Right cardiac atrium (tissue), 5 donors: ENCODE results near the gene SLC15A1. TPM values are rescaled to one million over a fixed set of nuclear protein-coding genes. Genes with fewer than 3 reads are reported as not detected.

Experiments
- ATAC-seq, 2 donors: fragments of 200-7000 bp; cut with Tn5 transposase; one replicate each; pipeline versions ENCODE4 v1.8.0 to v1.9.1; 2020; ENCODE audit warnings: moderate library complexity in 2 of 2, mild to moderate bottlenecking in 1 of 2
- DNase-seq, 3 donors: peaks; one replicate each; pipeline ENCODE4 v3.0.0-alpha.2; 2020
- H3K27ac ChIP-seq: one replicate; pipeline ENCODE4 v1.5.1; 2013; ENCODE audit warnings: mild to moderate bottlenecking, low read length, control low read depth, moderate library complexity
- H3K27me3 ChIP-seq: one replicate; pipeline ENCODE4 v1.6.1; 2013; ENCODE audit not compliant: control insufficient read depth, insufficient read depth
- H3K4me1 ChIP-seq: one replicate; pipeline ENCODE4 v1.6.1; 2013; ENCODE audit warnings: low read length; ENCODE audit not compliant: control insufficient read depth, insufficient read depth
- H3K4me3 ChIP-seq: one replicate; pipeline ENCODE4 v1.5.1; 2013; ENCODE audit warnings: low read length, control low read depth
- H3K9me3 ChIP-seq: one replicate; pipeline ENCODE4 v1.6.1; 2013; ENCODE audit warnings: low read length; ENCODE audit not compliant: control insufficient read depth
- WGBS: extraction: QIAGEN DNeasy Blood & Tissue Kit; methylation state at CpG from one replicate; pipeline ENCODE4 v1.1.7; 2013; 5-methylcytosine and 5-hydroxymethylcytosine counted together
- intact Hi-C, 4 donors: fragments of 100-400 bp; cut with DNase I; formaldehyde crosslinking; loops; one replicate each; pipeline versions ENCODE4 v1.11.0 to v1.14.0; 2022 to 2023
- polyA plus RNA-seq: library from polyadenylated mRNA; stranded (reverse); fragments of 200-250 nt; gene quantifications from one replicate; pipeline ENCODE4 v1.2.3, GENCODE V29; 2013
- total RNA-seq, 4 donors: library from RNA; stranded (reverse); fragmentation: NEBNext Ultra II Directional; extraction: Animal tissue kit (Norgen Biotek cat#: 25700); gene quantifications; one replicate each; pipeline ENCODE4 v1.2.1, GENCODE V29; 2021
- donor health status: healthy with polysubstance abuse.
- donor health status: DM: no; HTN: yes; CAD: no.
- donor health status: DM: no; HTN: no; CAD: no.
- donor health status: DM: no; HTN: yes; CAD: no; lungs with severe emphysema.
- donor health status: DM: yes; HTN: yes; CAD: no.

SLC15A1 gene
- total and polyA plus RNA-seq, 5 donors: 0.11 TPM; not detected in 4

DNA sequence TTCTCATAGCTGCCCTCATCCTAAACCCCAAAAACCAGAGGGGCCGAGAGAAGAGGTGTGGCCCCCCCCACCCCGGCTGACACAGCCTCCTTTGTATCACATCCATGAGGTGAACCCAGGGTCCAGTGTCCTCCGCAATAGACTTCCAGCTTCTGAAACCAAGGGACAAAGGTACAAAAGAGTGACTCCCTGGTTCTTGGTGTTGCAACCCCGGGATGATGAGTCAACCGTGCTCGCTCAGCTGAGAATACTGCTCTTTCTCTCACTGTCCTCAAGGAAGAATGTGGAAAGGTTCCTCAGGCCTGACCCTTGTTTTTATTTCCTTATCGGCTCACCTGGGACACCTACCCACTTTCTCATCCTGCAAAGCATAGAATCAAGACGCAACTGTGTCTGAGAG lies 5.5 kb downstream of the SLC15A1 start:
- DNase-seq (no peak), ATAC-seq (no peak)
- H3K4me1 ChIP-seq: no peaks in the 10 kb centered on the region
- no peak overlapping the region for H3K27ac ChIP-seq
- H3K9me3 ChIP-seq: no peaks in the 10 kb centered on the region
- H3K4me3 ChIP-seq: no peak overlapping the region
- intact Hi-C loops: no loop called here
- H3K27me3 ChIP-seq: no peaks in the 10 kb centered on the region
- 94% methylated on average over 8 of the region's 8 CpGs for WGBS

DNA sequence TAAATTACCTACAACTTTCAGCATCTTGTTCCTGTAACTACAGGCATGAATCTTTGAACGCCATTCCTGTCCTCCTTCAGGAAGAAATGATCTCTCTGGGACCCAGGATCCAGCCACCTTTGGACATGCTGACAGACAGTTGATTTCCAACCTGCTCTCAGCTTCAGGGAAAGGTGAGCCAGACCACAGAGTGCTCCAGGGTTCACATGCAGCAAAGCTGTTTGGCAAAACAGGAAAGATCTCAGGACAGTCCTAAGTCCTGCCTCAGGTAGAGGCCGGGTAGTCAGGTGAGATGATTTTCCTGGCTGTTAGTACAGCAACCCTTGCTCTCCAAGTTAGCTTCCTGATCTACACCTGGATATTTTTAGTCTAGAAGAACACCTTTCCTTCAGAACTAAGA lies 9.1 kb downstream of the SLC15A1 start:
- intact Hi-C loops: no loop called here
- WGBS: 84% methylated on average over 2 of the region's 2 CpGs
- H3K4me3 ChIP-seq: no peak overlapping the region

DNA sequence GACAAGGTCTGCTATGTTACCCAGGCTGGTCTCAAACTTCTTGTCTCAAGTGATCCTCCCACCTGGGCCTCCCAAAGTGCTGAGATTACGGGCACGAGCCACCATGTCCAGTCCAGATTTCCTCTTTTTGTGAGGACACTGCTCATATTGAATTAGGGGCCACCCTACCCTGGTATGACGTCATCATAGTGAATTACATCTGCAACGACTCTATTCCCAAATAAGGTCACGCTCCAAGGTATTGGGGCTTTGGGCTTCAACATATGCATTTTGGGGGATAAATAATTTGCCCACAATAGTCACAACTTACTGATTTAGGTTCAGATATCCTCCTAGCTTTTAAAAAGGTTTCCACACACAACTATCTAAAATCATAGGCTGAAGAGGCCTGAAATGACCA lies 9.5 kb downstream of the SLC15A1 start:
- Histone ChIP-seq H3K27me3 (no peaks in the 10 kb centered on the region), H3K4me3 (no peak overlapping the region), H3K9me3 (no peaks in the 10 kb centered on the region), H3K27ac (no peak overlapping the region), H3K4me1 (no peaks in the 10 kb centered on the region)
- WGBS: 89% methylated on average over 5 of the region's 5 CpGs
- DNase-seq: no peak
- intact Hi-C loops: no loop called here
- no peak for ATAC-seq

More for the DNA sequence above, 9.1 kb downstream of the SLC15A1 start:
- H3K27ac ChIP-seq: no peak overlapping the region
- no peaks in the 10 kb centered on the region for H3K27me3 ChIP-seq
- no peak for DNase-seq
- H3K4me1 ChIP-seq: no peaks in the 10 kb centered on the region
- no peak for ATAC-seq
- no peaks in the 10 kb centered on the region for H3K9me3 ChIP-seq

DNA sequence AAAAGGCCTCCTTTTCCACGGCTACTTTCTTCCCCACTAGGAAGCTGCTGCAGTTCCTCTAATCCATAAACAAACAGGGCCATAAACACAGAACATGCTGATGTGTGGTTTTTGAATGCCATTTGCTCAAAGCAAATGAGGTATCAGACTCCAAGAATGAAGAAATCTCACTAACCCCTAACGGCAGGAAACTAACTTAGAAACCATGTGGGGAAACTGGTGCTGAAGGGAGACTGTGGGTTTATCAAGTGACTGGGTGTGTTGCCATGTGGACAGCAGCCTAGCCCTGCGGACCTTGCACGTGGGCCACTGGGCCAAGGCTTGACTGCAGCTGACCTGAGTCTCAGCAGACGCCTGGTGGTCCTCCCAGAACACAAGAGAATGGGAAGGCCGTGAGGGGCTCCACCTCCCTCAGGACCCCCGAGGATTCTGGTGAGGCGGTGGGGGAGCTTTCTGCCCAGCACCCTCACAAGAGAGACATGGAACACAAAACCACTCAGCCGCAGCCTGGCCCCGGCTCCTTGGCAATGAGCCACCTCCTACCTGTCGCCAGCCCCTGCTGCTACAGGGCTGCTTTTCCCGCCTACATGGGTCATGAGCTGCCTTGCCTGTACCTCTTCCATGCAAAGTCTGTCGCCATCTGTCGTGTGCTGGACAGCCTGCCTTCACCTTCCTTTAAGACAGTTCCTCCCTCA lies 10.6 kb downstream of the SLC15A1 start:
- intact Hi-C loops: no loop called here
- ATAC-seq: no peak
- Histone ChIP-seq H3K27me3 (no peaks in the 10 kb centered on the region), H3K27ac (no peak overlapping the region), H3K9me3 (no peaks in the 10 kb centered on the region), H3K4me1 (no peaks in the 10 kb centered on the region), H3K4me3 (no peak overlapping the region)
- DNase-seq: no peak
- WGBS: 74% methylated on average over 14 of the region's 14 CpGs

DNA sequence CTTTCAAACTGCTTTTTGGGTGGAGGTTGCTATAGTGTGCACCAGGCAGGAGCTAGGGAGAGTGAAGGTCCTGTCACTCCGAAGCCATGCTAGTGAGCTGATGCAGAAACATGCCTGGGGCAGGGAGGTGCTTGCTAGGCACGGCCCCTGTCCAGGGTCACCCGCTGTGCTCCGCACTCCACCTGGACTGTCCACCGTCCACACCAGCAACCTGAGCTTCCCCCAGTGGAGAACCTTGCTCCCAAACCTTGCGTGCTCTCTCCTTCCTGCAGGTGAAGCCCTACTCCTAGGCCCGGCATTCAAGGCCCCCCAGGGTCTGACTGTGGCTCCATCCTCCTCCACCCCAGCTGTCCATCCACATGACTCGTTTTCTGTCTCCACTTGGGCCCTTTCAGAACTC lies 12.3 kb downstream of the SLC15A1 start:
- no peak overlapping the region for H3K27ac ChIP-seq
- WGBS: 93% methylated on average over 8 of the region's 8 CpGs
- DNase-seq (no peak), ATAC-seq (no peak)
- H3K27me3 ChIP-seq: no peaks in the 10 kb centered on the region
- intact Hi-C loops: no loop called here
- H3K9me3 ChIP-seq: no peaks in the 10 kb centered on the region
- no peak overlapping the region for H3K4me3 ChIP-seq
- no peaks in the 10 kb centered on the region for H3K4me1 ChIP-seq

DNA sequence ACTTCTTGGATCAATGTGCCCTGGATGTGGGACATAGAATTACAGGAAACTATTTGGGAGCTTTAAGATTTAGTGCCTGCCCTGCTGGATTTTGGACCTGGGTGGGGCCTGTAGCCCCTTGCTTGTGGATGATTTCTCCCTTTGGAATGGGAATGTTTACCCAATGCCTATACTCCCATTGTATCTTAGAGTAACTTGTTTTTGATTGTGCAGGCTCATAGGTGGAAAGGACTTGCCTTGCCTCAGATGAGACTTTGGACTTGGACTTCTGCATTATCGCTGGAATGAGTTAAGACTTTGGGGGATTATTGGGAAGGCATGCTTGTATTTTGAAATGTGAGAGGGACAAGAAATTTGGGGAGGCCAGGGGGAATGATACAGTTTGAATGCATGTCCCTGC lies 13.5 kb downstream of the SLC15A1 start:
- Histone ChIP-seq H3K27ac (no peak overlapping the region), H3K4me1 (no peaks in the 10 kb centered on the region), H3K9me3 (no peaks in the 10 kb centered on the region), H3K4me3 (no peak overlapping the region), H3K27me3 (no peaks in the 10 kb centered on the region)
- 98% methylated on average over 1 of the region's 1 CpG for WGBS
- ATAC-seq (no peak), DNase-seq (no peak)
- intact Hi-C loops: no loop called here

DNA sequence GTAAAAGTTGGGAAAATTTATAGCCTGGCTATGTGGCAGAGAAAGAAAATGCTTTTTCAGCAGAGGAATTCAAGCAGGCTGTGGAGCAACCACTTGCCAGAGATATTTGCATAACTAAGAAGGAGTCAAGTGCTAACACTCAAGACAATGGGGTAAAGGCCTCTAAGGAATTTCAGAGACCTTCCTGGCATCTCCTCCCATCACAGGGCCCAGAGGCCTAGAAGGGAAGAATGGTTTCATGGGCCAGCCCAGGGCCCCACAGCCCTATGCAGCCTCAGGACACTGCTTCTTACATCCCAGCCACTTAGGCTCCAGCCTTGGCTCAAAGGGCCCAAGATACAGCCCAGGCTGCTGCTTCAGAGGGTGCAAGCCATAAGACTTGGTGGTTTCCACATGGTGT lies 14.3 kb downstream of the SLC15A1 start:
- H3K27ac ChIP-seq: no peak overlapping the region
- H3K9me3 ChIP-seq: no peaks in the 10 kb centered on the region
- no peaks in the 10 kb centered on the region for H3K27me3 ChIP-seq
- intact Hi-C loops: no loop called here
- no peak for DNase-seq
- no peak overlapping the region for H3K4me3 ChIP-seq
- no peaks in the 10 kb centered on the region for H3K4me1 ChIP-seq
- ATAC-seq: no peak

DNA sequence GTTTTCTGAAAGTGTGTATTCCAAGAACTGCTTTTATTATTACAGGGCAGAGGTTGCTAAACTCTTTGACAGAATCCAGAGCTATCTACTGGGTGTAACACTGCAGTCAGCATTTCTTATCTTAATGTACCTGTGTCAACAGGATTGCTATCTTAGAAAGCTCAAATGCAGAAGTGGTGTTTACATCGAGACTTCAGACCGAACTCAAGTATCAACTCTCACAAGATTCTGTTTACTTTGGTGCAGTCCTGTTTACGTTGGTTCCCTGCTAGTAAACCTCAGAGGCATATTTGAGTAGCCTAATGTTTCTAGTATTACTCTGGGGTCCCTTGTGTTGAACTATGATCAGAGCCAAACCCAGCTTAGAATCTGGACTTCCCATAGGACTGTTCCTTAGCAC lies 20.5 kb downstream of the SLC15A1 start:
- Histone ChIP-seq H3K27me3 (no peaks in the 10 kb centered on the region), H3K27ac (no peak overlapping the region), H3K4me1 (no peaks in the 10 kb centered on the region), H3K9me3 (no peaks in the 10 kb centered on the region), H3K4me3 (no peak overlapping the region)
- ATAC-seq (no peak), DNase-seq (no peak)
- intact Hi-C loops: no loop called here
- WGBS: 45% methylated on average over 3 of the region's 3 CpGs

DNA sequence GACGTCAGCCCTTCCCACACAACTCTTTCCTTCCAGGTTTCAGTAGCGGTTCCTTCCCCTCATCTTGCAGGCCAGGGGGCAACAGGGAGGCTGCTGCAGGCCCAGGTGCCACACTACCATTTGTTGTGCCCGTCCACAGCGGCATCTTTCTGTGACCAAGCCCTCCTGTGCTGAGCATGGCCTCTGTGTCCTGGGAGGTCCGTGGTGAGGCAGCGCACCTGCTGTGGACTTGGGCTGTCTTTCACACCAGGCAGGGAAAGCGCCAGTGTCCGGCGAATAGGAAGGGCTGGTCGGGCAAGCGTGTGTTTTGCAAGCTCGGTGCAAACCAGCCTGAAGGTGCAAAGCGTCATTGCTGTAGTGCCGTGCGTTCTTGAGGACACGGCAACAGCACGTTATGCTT lies 21.4 kb downstream of the SLC15A1 start:
- ATAC-seq: no peak

DNA sequence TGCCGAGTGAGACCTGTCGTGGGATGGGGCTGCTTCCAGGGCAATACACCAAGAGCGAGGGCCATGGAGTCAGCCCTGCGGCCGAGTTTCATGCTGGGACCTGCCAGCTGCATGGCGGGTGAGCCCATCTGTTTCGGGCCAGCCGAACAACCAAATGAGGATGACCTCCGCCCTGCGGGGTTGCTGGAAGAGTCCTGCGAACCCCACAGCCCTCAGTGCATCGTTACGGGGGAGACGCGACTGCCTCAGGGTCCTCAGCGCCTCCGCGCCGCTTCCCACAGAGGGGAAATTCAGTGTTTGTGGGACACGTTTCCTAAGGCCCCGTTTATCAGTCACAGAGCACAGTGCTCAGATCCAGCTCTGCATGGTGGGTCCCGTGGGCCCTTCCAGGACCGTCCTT lies 22.0 kb downstream of the SLC15A1 start:
- DNase-seq: no peak
- no peak for ATAC-seq
- H3K4me1 ChIP-seq: no peaks in the 10 kb centered on the region
- no peaks in the 10 kb centered on the region for H3K27me3 ChIP-seq
- WGBS: 92% methylated on average over 23 of the region's 23 CpGs
- no peak overlapping the region for H3K27ac ChIP-seq
- H3K4me3 ChIP-seq: no peak overlapping the region
- no peaks in the 10 kb centered on the region for H3K9me3 ChIP-seq
- intact Hi-C loops: no loop called here

More for the DNA sequence above, 21.4 kb downstream of the SLC15A1 start:
- 91% methylated on average over 17 of the region's 17 CpGs for WGBS
- DNase-seq: no peak
- Histone ChIP-seq H3K4me3 (no peak overlapping the region), H3K4me1 (no peaks in the 10 kb centered on the region), H3K27ac (no peak overlapping the region), H3K27me3 (no peaks in the 10 kb centered on the region), H3K9me3 (no peaks in the 10 kb centered on the region)
- intact Hi-C loops: no loop called here

DNA sequence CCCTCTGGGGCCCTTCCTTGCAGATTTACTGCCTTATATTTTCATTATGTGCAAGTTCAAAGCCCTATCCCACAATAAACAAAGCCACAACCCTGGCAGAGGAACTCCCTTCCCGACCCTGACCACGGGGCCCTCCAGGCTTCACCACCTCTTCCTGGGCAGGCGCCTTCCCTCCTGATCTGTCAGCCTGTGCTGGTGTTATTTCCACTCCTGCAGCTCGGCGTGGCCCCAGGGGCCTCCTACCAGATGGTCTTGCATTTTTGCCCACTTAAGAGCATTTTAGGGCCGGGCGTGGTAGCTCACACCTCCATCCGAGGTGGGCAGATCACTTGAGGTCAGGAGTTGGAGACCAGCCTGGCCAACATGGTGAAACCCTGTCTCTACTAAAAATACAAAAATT lies 22.8 kb downstream of the SLC15A1 start:
- WGBS: 71% methylated on average over 8 of the region's 8 CpGs
- no peaks in the 10 kb centered on the region for H3K4me1 ChIP-seq
- H3K9me3 ChIP-seq: no peaks in the 10 kb centered on the region
- intact Hi-C loops: no loop called here
- no peak overlapping the region for H3K4me3 ChIP-seq
- H3K27ac ChIP-seq: no peak overlapping the region
- H3K27me3 ChIP-seq: no peaks in the 10 kb centered on the region
- DNase-seq: no peak
- ATAC-seq: no peak

DNA sequence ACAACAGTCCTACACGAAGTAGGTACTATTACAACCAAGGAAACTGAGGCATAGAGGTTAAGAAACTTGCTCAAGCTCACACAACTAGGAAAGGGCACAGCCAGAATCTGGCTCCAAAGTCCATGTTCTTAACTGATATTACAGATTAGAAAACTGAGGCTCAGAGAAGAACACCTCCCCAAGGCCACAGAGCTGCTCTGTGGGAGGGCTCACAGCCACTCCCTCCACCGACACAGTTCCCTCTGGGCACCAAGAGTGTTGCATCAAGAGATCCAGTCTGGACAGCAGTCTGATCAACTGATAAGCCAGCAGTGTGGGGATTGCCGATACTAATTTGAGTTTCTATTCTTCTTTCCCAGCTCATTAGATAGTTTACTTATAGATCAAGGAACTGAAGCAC lies 29.5 kb downstream of the SLC15A1 start:
- Histone ChIP-seq H3K4me1 (no peaks in the 10 kb centered on the region), H3K27me3 (no peaks in the 10 kb centered on the region), H3K27ac (no peak overlapping the region), H3K9me3 (no peaks in the 10 kb centered on the region), H3K4me3 (no peak overlapping the region)
- intact Hi-C loops: no loop called here
- WGBS: 66% methylated on average over 3 of the region's 3 CpGs
- no peak for ATAC-seq
- DNase-seq: no peak
